Natural killer cell treated with Interleukin-12 subunit alpha and Interleukin-12 subunit beta and Interleukin-15 and Interleukin-18, amount 100 ng/mL, for 72 hours (primary cell): ENCODE measurements around the gene CELA3A. TPM values are rescaled to one million over a fixed set of nuclear protein-coding genes. Genes with fewer than 3 reads are reported as not detected.

ENCODE experiments used
- ATAC-seq, 2 donors: fragments of 150-1000 bp; cut with Tn5 transposase in 1 of 2; sonication (Bioruptor Pico), chemical (Tn5 transposase) in 1 of 2; 2 replicates each; pipeline ENCODE4 v1.10.0; 2021
- DNase-seq: peaks from one replicate; pipeline ENCODE4 v3.0.0; 2022; ENCODE audit warnings: low spot score
- H3K27ac Mint-ChIP-seq, 2 donors: 1 replicate in 1 of 2; 2 replicates in 1 of 2; pipeline ENCODE4 v1.8.0; 2022; ENCODE audit warnings: mixed read lengths in 2 of 2, mild to moderate bottlenecking in 1 of 2, moderate library complexity in 1 of 2
- H3K27me3 Mint-ChIP-seq, 2 donors: 1 replicate in 1 of 2; 2 replicates in 1 of 2; pipeline ENCODE4 v1.8.0; 2022; ENCODE audit warnings: mixed read lengths in 2 of 2
- H3K36me3 Mint-ChIP-seq: one replicate; pipeline ENCODE4 v1.8.0; 2022; ENCODE audit warnings: mixed read lengths
- H3K4me1 Mint-ChIP-seq, 2 donors: 1 replicate in 1 of 2; 2 replicates in 1 of 2; pipeline ENCODE4 v1.8.0; 2022; ENCODE audit warnings: low read depth in 2 of 2, mixed read lengths in 2 of 2, mild to moderate bottlenecking in 1 of 2
- H3K4me3 Mint-ChIP-seq: one replicate; pipeline ENCODE4 v1.8.0; 2022; ENCODE audit warnings: mixed read lengths
- H3K9me3 Mint-ChIP-seq: 2 replicates; pipeline ENCODE4 v1.8.0; 2022; ENCODE audit warnings: mixed read lengths
- total RNA-seq, 2 donors: library from RNA; stranded (reverse); gene quantifications; one replicate each; pipeline ENCODE4 v1.2.3, GENCODE V29; 2022

CELA3A gene
- total RNA-seq, 2 donors from 2014 or later: not detected

GRCh38 chr1:22040286-22040623 lies 38.8 kb downstream of the CELA3A start:
- peak overlapping the region; percentile 88 for H3K4me3 Mint-ChIP-seq
- peak overlapping the region; percentile 86 to 91 for H3K27ac Mint-ChIP-seq
- H3K27me3 Mint-ChIP-seq: no peaks in the 10 kb centered on the region
- ATAC-seq (no peak), DNase-seq (no peak)
- H3K4me1 Mint-ChIP-seq: peaks cover 34 to 42% of the 10 kb centered on the region in 2 donors
- no peaks in the 10 kb centered on the region for H3K36me3 Mint-ChIP-seq
- H3K9me3 Mint-ChIP-seq: no peaks in the 10 kb centered on the region

- H3K36me3 Mint-ChIP-seq: no peaks in the 10 kb centered on the region
- H3K4me3 Mint-ChIP-seq: peak overlapping the region; percentile 55
- H3K4me1 Mint-ChIP-seq: peaks cover 37 to 45% of the 10 kb centered on the region in 2 donors
- no peaks in the 10 kb centered on the region for H3K27me3 Mint-ChIP-seq
- ATAC-seq (no peak), DNase-seq (no peak)
- H3K27ac Mint-ChIP-seq: peak overlapping the region; percentile 69 to 90
- no peaks in the 10 kb centered on the region for H3K9me3 Mint-ChIP-seq
Measured at GRCh38 chr1:22041505-22041904, 40.0 kb downstream of the CELA3A start.

GRCh38 chr1:22043198-22043769 lies 41.8 kb downstream of the CELA3A start:
- DNase-seq (no peak), ATAC-seq (no peak)
- Mint-ChIP-seq H3K27ac (peak overlapping the region; percentile 46 to 51), H3K27me3 (no peaks in the 10 kb centered on the region), H3K36me3 (no peaks in the 10 kb centered on the region), H3K9me3 (no peaks in the 10 kb centered on the region), H3K4me3 (no peak overlapping the region), H3K4me1 (peaks cover 37 to 46% of the 10 kb centered on the region in 2 donors)

GRCh38 chr1:22044690-22045420 lies 43.4 kb downstream of the CELA3A start:
- H3K4me3 Mint-ChIP-seq: no peak overlapping the region
- no peaks in the 10 kb centered on the region for H3K9me3 Mint-ChIP-seq
- DNase-seq (no peak), ATAC-seq (no peak)
- H3K4me1 Mint-ChIP-seq: peaks cover 30 to 44% of the 10 kb centered on the region in 2 donors
- H3K27ac Mint-ChIP-seq: peak overlapping the region in 1 of 2 donors; percentile 20
- H3K27me3 Mint-ChIP-seq: no peaks in the 10 kb centered on the region
- H3K36me3 Mint-ChIP-seq: no peaks in the 10 kb centered on the region

GRCh38 chr1:22045604-22046228 lies 44.3 kb downstream of the CELA3A start:
- H3K36me3 Mint-ChIP-seq: no peaks in the 10 kb centered on the region
- H3K4me3 Mint-ChIP-seq: no peak overlapping the region
- peak overlapping the region in 1 of 2 donors; percentile 20 for H3K27ac Mint-ChIP-seq
- H3K4me1 Mint-ChIP-seq: peaks cover 24 to 38% of the 10 kb centered on the region in 2 donors
- H3K27me3 Mint-ChIP-seq: no peaks in the 10 kb centered on the region
- H3K9me3 Mint-ChIP-seq: no peaks in the 10 kb centered on the region
- DNase-seq (no peak), ATAC-seq (no peak)

- DNase-seq (no peak), ATAC-seq (no peak)
- no peaks in the 10 kb centered on the region for H3K9me3 Mint-ChIP-seq
- no peak overlapping the region for H3K4me3 Mint-ChIP-seq
- H3K27ac Mint-ChIP-seq: peak overlapping the region; percentile 22 to 53
- peaks cover 19 to 37% of the 10 kb centered on the region in 2 donors for H3K4me1 Mint-ChIP-seq
- no peaks in the 10 kb centered on the region for H3K27me3 Mint-ChIP-seq
- peaks cover 4% of the 10 kb centered on the region for H3K36me3 Mint-ChIP-seq
Measured at GRCh38 chr1:22048351-22049192, 47.1 kb downstream of the CELA3A start.

- Mint-ChIP-seq H3K36me3 (peaks cover 6% of the 10 kb centered on the region), H3K27me3 (no peaks in the 10 kb centered on the region), H3K4me3 (no peak overlapping the region), H3K9me3 (no peaks in the 10 kb centered on the region), H3K27ac (no peak overlapping the region), H3K4me1 (peaks cover 28 to 45% of the 10 kb centered on the region in 2 donors)
- no peak for DNase-seq
- no peak for ATAC-seq
Measured at GRCh38 chr1:22050330-22050729, 48.9 kb downstream of the CELA3A start.

- ATAC-seq (no peak), DNase-seq (no peak)
- no peaks in the 10 kb centered on the region for H3K9me3 Mint-ChIP-seq
- peak overlapping the region; percentile 78 for H3K4me3 Mint-ChIP-seq
- H3K4me1 Mint-ChIP-seq: peaks cover 33 to 56% of the 10 kb centered on the region in 2 donors
- no peaks in the 10 kb centered on the region for H3K27me3 Mint-ChIP-seq
- peak overlapping the region; percentile 80 to 83 for H3K27ac Mint-ChIP-seq
- peaks cover 13% of the 10 kb centered on the region for H3K36me3 Mint-ChIP-seq
Measured at GRCh38 chr1:22051607-22052114, 50.2 kb downstream of the CELA3A start.

- ATAC-seq (peak; percentile 99), DNase-seq (peak; percentile 98)
- Mint-ChIP-seq H3K27ac (peak within 1 kb of the TSS; percentile 90 to 93), H3K4me3 (peak within 1 kb of the TSS; percentile 95), H3K36me3 (peaks cover 13% of the 10 kb centered on the region), H3K9me3 (no peaks in the 10 kb centered on the region), H3K27me3 (no peaks in the 10 kb centered on the region), H3K4me1 (peaks cover 40 to 63% of the 10 kb centered on the region in 2 donors)
Measured at GRCh38 chr1:22052115-22053016, 50.9 kb downstream of the CELA3A start, which contains the start of gene CDC42. Gene CDC42 (plus strand): TSS chr1:22052709. CDS start chr1:22078479, 25,770 bp downstream.

- Mint-ChIP-seq H3K4me1 (peaks cover 45 to 69% of the 10 kb centered on the region in 2 donors), H3K4me3 (peak overlapping the region; percentile 95), H3K27me3 (no peaks in the 10 kb centered on the region), H3K36me3 (peaks cover 13% of the 10 kb centered on the region), H3K27ac (peak overlapping the region; percentile 90 to 93), H3K9me3 (no peaks in the 10 kb centered on the region)
- ATAC-seq (peak; percentile 68 to 77), DNase-seq (peak; percentile 80)
Measured at GRCh38 chr1:22053017-22053860, 51.8 kb downstream of the CELA3A start.

- ATAC-seq (no peak), DNase-seq (no peak)
- H3K4me3 Mint-ChIP-seq: peak overlapping the region; percentile 95
- H3K27ac Mint-ChIP-seq: peak overlapping the region; percentile 90 to 93
- H3K9me3 Mint-ChIP-seq: no peaks in the 10 kb centered on the region
- peaks cover 42 to 61% of the 10 kb centered on the region in 2 donors for H3K4me1 Mint-ChIP-seq
- H3K36me3 Mint-ChIP-seq: peaks cover 13% of the 10 kb centered on the region
- no peaks in the 10 kb centered on the region for H3K27me3 Mint-ChIP-seq
Measured at GRCh38 chr1:22053861-22054770, 52.7 kb downstream of the CELA3A start.
